T-helper 2 cell (primary cell): ENCODE measurements around the gene HS6ST2.

Source experiments
- DNase-seq, 5 experiments: peaks; one replicate each; pipeline versions ENCODE4 v3.0.0 to v3.0.0-alpha.2; 2012 to 2022

The HS6ST2 gene

DNA sequence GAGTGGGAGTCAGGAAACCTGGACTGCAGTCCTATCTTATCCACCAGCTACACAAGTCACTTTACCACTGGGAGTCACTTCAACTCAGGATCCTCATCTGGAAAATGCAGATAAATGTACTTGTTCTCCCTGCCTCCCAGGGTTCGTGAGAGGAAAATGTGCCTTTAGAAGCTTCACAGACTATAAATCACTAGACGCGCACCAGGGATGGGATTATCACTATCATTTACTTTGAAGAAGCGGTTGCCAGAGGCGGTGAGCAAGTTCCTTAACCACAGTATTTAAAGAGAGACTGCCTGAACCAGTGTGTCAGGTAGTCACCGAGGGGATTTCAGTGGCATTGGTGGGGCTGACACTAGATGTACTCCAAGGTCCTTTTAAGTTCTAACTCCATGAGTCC, 219.5 kb downstream of the HS6ST2 start:
- DNase-seq: no peak

DNA sequence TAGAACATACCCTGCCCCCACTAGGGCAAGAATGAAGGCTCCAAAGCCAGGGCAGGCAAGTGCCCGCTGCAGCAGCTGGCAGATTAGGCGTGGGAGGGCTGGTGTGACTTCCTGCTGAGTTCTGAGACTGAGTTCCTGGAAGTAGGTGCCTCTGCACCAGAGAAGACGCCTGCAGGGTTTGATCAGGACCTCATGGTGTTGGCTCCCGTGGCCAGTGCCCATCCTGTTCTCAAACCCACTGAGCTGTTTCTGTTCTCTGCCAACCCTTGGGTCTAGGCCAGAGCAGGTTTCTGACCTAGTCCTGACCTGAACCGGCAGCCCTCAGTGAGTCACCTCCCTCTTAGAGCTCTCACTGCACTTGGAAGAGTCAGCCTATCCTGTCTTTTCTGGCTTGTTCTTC, 220.7 kb downstream of the HS6ST2 start:
- peak in 2 of 5 experiments; percentile 31 to 63 for DNase-seq

DNA sequence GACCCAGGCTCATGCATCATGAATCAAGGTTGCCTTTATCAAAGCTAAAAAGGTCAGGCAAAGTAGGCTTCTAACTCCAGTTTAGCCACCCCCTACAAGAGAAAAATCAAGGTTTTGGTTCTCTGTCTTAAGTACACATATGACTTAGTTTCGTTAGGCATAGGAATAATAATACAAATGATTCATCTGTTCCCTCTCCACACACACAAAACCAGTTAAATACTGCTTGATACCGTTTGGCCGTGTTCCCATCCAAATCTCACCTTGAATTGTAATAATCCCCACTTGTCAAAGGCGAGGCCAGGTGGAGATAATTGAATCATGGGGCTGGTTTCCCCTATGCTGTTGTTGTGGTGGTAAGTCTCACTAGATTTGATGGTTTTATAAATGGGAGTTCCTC, 226.2 kb downstream of the HS6ST2 start:
- DNase-seq: no peak

DNA sequence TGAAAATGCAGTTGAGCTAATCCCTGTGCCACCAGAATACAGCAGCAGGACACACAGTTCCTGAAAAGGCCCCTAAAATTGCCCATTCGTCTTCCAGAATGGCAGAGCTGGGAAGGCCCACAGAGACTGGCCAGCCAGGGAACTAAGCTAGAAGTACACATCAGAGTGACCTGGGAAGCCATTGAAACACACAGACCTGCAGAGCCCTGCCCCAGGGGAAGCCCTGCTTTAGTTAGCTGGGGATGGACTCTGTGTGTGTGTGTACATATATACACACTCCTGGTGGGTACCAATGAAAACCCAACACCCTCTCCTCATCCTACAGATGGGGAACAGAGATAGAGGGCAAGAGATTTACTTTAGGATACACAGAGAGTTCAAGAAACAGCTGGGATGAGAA, 227.7 kb downstream of the HS6ST2 start:
- no peak for DNase-seq

DNA sequence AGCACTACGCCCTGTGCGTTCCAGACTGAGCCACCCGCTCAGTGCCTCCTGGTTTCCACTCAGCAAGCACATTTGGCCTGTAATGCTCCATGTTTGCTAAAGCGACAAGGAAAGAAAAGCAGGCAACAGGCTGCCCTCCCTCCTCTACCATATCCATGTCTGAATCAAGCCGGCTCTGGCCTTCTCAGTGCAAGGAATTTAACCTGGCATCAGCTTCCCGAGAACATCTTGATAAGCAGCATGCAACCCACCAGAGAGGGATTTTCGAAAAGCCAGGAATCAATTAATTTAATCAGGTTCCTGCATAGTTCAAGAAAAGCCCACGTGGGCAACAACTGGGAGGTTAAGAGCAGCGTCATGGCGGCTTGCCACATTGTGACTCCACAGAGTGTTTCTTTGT, 228.2 kb downstream of the HS6ST2 start:
- DNase-seq: no peak

DNA sequence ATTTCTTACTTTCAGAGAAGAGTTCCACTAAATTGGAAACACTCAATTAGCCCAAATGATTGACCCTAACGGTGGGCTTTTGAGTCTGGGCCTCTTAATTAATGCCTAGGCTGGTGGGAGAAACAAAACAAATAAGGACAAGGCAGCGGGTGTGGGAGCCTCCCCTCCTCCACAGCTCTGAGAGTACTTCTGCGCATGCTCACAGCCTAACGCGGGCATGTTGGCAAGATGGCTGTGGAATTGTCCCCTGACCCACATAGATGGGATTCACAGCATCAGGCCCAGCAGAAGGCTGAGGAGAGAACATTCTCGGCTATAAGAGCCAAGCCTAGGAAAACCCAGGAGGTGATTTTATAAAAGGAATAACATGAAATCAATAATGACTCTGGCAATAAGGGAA, 230.1 kb downstream of the HS6ST2 start:
- no peak for DNase-seq

DNA sequence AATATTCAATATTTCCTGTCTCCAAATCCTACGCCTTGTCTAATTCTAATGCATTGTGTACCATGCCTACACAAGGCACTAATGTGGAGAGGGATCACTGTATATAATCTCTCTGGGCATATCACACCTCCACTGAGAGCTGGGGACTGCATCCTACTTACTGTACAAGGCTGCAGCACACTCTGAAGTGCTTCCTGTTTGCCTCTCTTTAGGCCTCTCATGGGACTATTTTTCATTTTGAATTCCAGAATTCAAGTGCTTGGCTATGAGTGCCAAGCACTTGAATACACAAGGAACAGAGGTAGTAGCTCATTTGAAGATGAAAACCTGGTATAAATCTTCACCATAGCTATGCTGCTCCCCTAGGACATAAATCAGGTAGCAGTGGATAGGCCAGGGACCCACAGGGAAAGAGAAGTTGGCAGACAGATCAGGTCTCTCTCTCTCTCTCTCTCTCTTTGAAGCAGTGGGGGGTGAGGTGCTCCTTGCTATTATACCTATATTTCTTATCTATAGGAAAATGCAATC, 239.9 kb downstream of the HS6ST2 start:
- no peak for DNase-seq

DNA sequence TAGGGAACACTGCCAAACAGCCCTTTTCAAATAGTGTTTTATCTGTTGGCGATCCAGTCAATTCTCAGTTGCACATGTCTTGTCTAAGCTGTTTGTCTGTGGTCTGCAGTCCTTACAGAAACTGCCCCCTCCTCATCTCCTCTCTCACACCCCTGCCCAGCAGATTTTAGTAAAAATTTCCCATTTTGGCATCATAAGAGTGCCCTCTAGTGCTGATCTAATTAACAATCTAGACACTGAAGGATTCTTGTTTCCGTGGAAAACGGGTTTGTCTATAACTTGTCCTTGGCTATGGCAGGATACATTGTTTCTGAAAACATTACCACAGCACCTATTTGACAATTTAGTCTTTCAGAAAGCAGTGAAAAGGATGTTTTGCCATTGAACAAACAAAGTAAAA, 242.4 kb downstream of the HS6ST2 start:
- DNase-seq: no peak

DNA sequence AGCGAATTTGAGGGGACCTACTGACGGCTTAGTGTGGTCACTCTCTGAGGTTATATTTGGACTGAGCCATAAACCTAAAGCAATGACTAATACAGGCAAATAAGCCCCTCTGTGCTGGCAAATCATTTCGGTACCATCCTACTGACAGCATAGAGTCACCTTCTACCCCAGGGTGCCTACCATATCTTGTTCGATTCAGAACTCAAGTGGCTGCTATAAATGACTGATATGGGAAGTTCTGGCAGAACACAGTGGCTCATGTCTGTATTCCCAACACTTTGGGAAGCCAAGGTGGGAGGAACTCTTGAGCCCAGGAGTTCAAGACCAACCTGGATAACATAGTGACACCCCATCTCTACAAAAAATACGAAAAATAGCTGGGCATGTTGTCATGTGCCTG, 243.5 kb downstream of the HS6ST2 start:
- no peak for DNase-seq

DNA sequence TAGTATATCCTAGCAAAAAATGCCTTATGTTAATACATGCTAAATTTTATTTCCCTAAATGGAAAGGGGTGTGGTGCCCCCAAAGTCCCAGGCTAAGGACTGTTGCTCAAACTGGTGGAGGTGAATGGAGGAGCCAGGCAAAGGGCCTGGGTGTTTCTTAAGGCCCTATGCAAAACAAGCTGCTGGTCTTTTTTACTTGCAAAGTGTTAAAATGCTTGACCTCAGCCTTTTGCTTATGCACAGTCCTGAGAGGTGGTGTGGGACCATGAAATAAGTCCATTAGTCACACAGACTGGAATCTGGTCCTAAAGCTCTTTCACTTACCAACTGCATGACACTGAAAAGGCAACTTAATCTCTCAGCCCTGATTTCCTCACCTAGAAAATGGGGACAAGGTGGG, 246.1 kb downstream of the HS6ST2 start:
- no peak for DNase-seq

DNA sequence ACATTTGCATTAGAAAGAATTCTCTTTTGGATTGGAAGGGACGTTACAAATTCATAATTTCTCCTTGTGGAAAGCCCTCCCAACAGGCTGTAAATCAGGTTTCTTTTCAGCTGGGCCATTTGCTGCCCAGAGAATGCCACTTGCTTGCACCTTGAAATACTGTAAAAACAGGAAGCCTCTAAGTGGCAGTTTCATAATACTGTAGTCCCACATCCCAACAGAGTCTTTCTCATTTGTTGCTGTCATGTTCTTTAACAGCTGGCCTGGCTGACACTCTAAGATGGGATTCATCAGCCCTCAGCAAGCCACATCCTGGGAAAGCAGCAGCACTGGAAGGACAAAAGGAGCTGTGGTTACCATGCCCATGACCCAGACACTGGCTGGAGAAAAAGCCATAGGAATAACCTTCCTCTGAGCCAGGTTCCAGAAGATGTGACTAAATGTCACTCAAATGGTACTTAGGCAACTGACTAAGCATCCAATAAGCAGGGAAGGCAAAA, 247.7 kb downstream of the HS6ST2 start:
- no peak for DNase-seq

DNA sequence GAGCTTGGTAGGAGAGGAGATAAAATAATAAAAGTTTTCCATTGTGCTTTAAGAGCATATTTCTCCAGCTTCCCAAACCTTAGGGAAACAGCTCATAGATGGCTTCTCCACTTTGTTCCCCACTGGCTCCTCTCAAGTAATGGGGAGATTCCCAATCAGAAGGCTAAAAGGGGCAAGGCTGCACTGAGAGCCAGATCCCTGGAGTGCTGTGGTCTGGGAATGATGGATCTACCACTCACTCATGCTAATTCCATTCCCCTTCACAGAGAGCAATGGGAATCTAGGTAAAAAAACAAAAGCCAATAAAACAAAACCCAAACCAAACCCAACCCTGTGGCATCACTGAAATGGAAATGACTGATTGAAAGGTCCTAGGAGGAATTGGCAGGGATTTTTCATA, 249.9 kb downstream of the HS6ST2 start:
- no peak for DNase-seq

DNA sequence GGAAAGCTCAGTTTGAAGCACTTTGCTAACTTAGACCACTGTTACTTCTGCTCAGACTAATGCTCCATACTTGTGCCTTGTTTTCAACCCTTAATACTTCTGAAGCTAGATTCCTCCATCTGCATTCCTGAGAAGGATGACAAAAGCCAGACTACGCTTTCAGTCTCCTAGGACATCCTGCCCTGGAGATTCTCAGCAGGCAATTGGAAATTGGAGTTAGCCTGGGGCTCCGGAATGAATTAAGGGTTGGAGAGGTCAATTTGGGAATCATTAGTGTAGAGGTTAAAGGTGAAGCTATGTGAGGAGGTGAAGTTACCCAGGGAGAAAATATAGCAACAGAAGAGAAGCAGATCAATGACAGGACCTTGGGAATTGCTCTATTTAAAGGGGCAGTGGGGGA, 253.7 kb downstream of the HS6ST2 start:
- DNase-seq: no peak

DNA sequence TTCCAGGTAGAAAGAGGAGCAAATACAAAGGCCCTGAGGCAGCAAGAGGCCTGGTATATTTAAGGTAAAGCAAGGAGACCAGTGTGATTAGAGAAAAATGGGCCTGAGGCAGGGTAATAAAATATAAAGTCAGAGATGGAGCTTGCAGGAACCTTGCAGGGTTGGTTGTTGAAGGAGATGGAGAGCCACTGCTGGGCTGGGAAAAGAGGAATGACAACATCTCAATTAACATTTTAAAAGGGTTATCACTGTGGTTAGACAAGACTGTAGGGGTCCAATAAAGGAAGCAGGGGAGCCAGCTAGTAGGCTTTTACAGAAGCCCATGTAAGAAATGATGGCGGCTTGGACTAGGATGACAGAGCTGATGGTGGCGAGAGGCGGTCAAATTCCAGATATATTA, 264.0 kb downstream of the HS6ST2 start:
- DNase-seq: no peak

DNA sequence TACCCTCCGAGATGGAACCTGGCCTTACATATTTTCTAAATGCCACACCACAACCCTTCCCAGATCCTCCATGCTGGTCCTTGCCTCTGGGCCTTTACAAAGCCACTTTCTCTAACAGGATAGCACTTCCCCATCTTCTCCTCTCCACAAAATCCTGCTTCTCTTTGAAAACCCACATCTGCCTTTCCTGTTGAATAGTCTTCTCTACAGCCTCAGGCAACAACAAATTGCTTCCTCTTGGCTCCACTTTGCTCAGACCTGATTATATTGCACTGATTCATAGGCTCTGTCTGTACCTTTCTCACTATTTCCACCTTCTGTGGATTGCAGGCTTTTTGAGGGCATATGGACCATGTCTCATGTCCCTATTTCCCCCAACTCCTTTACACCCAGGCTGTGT, 265.9 kb downstream of the HS6ST2 start:
- DNase-seq: no peak

DNA sequence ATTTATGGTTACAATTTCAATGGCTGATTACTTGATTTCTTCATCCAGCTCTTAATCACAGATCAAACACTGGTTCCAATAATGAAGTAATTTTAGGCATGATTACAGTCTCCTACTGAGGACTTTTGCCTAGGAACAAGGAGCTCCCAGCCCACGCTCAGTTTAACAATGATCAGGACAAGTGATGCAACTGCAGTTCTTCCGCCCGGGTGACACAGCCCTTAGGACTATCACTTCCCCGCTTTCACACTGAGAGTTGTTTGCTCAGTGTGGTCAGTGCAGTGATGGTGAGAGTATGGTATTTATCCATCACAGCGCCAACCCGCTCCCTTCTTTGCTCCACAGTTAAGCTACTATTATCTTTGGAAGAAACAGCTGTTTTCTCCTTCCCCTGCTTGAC, 266.4 kb downstream of the HS6ST2 start:
- no peak for DNase-seq

DNA sequence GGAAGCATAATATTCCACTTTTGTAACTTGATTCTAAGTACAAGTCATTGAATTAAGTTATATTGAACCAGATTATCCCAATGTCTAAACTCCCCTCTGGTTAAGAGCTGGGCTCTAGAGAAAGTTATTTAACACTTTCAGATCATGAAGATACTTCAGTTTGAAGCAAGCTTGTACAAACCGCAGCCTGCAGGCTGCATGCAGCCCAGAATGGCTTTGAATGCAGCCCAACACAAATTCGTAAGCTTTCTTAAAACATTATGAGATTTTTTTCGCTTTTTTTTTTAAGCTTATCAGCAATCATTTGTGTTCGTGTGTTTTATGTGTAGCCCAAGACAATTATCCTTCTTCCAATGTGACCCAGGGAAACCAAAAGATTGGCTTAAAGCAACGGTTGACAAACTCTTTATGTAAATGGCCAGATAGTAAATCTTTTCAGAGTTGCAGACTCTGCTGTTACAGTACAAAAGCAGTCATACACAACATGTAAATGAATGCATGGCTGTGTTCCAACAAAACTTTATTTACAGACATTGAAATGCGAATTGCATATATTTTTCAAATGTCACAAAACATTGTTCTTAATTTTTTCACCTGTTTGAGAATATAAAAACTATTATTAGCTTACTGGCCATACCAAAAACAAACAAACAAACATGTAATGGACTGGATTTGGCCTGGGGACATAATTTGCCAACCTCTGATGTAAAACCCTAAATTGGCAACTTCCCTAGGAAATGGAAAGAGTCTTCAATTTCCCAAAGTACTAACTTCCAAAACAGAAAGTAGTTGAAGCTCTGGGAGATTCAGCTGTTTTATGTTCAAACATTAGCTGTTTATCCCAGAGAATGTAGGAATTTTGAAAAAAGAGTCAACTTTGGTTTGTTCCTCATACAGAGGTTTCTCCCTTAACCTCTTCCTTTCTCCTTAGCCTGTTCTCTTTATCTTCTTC, 268.5 kb downstream of the HS6ST2 start:
- DNase-seq: no peak

DNA sequence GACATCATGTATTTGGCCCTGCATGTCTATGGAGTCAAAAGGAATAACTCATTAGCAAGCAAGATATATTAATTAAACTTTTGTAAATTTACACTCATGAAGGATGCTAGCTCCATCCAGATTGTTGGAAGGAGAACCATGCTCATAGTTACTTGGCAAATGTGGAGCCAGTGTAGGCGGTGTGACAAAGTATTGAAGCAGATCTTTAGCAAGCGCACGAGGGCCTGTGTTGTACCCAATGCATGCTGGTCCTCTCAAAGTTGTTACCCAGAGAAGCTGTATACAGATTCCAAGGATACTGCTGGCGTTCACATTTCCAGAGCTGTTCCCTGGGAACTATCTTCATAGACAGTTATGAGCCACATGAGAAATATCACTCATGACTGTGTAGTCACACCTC, 273.2 kb downstream of the HS6ST2 start:
- DNase-seq: no peak

DNA sequence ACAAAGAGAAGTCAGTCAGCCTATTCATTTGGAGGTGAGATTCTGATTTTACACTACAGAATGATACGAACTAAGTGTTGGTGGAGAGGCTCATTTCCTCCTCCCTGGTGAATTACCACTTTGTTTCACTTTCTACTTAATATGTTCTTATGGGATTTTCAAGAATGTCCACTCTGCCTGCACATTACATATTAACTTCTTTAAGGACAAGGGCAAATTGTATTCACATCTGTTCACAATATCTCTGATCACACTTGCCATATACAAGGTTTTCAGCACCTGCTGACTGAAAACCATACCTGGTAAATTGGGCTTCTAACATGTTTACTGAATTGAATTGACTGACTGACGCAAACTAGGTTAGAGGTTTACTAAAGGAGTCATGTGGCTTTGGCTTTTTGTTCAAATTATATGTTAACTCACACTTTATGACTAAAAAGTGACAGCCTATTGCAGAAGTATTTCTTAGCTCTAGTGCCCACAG, 281.2 kb downstream of the HS6ST2 start:
- DNase-seq: peak in 2 of 5 experiments; percentile 12 to 49

DNA sequence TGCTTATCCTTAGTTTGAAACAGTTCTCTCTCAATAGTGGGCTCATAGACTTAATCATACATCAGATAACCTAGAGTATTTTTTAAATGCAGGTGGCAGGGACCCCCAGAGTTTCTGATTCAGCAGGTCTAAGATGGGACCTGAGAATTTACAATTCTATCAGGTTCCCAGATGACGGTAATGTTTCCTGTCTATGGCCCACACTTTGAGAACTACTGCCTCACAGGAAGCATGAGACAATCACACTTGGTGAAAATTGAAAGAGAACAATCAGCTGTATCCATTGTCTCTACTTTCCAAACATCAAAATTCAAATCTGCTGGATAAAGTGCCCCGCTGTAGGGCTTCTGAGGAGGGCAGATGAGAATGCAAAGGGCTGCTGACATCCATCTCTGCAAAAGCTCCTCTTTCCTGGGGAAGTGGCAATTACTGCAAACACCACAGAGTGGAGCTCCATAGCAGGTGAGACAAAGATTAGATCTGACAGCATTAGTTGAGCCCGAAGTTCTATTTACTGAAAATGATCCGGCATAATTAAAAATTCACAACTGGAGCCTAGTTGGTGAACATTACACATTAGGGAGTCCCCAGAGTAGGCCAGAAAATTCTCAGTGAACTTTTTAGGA, 281.8 kb downstream of the HS6ST2 start:
- DNase-seq: peak in 1 of 5 experiments; percentile 8

DNA sequence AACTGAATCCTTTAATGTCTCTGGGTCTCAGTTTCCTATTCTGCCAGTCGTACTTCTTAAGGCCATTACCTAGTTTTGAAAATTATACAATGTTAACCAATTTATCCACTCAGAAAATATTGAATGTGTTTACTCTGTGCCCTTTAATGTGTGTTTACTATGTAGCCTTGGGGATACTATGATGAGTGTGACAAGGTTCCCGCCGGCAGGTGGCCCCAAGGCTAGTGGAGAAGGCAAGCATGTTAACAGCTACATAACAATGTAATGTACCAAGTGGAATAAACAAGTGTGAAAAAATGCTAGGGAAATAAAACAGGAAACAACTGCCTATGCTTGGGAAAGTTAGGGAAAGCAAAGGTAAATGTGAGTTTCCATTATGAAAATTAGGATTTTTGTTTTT, 282.3 kb downstream of the HS6ST2 start:
- no peak for DNase-seq

DNA sequence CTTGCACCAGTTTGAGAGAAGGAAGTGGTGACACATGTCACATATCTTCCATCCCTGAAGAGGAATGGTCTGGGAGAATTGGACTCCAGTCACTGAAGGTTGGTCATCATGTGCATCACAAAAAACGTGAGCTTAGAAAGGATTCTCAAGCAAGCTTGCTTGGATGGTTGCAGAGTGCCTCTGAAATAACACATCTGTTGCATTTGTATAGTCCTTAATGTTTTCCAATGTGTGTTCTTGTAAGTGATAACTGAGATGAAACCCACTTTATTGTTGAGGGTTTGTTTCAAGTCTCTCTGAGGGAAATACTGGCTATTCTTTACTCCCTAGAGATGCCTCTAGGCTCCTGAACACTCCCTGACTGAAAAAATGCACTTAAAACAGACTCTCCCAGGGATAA, 285.1 kb downstream of the HS6ST2 start:
- no peak for DNase-seq

DNA sequence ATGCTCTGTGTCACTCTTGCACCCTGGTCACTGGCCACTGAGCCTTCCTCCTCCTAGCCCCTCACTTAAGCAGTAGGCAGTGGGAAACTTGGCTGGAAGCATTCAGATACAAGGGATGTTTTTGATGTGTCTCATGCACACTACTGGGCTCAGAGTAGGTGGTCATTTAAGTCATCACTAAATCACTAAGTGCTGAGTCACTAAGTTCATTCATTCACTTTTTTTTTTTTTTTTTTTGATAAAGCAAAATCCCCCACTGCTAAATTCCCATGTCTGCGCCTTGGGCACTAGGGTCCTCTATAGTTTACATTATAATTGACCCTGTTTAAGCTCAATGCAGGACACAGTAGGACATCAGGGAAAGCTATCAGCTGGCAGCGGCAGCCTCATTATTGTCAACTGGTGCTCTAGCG, 287.2 kb downstream of the HS6ST2 start:
- no peak for DNase-seq

DNA sequence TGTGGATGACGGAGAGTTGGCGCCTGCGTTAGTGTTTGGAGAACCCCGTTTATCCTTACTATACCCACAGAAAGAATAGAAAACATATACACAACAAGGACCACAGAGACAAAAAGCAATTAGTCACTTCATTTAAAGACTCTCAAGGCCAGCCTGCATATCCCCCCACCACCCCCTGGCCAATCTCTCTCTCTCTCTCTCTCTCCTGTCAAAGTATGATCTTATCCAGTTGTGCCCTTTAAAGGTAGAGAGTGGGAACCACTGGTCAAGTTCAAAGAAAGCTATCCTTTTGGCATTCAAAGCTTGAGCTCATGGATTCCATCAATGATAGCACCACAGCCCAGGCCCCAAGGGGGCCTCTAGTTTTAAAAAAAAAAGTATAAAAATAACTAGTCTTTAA, 289.3 kb downstream of the HS6ST2 start:
- no peak for DNase-seq
